Tibial artery (tissue), 4 donors: ENCODE measurements around the gene DHX8.

Experiments
- DNase-seq, 2 donors: peaks; one replicate each; pipeline ENCODE4 v3.0.0-alpha.2; 2019
- H3K27ac ChIP-seq, 2 donors: fragments of 200-600 bp; sonication (generic) in 1 of 2; 1 replicate in 1 of 2; 2 replicates in 1 of 2; pipeline ENCODE4 v1.5.1; 2018 to 2019; ENCODE audit warnings: mild to moderate bottlenecking in 1 of 2
- H3K27me3 ChIP-seq, 2 donors: fragments of 200-600 bp; sonication (generic) in 1 of 2; one replicate each; pipeline versions ENCODE4 v1.5.1 to v1.6.0; 2016 to 2019
- H3K36me3 ChIP-seq, 3 donors: fragments of 200-600 bp; sonication (generic) in 2 of 3; one replicate each; pipeline ENCODE4 v1.5.1; 2016 to 2019; ENCODE audit warnings: mild to moderate bottlenecking in 2 of 3
- H3K4me1 ChIP-seq, 4 donors: fragments of 200-600 bp; sonication (generic) in 2 of 4; 1 replicate in 3 of 4; 2 replicates in 1 of 4; pipeline ENCODE4 v1.5.1; 2016 to 2019
- H3K4me3 ChIP-seq, 2 donors: fragments of 200-600 bp; sonication (generic) in 1 of 2; 1 replicate in 1 of 2; 2 replicates in 1 of 2; pipeline ENCODE4 v1.5.1; 2018 to 2019; ENCODE audit warnings: mild to moderate bottlenecking in 2 of 2
- H3K9me3 ChIP-seq, 3 donors: fragments of 200-600 bp; sonication (generic) in 1 of 3; one replicate each; pipeline ENCODE4 v1.5.1; 2016 to 2019
- CTCF ChIP-seq, 2 experiments: fragments of 200-600 bp in 1 of 2; fragments of 450-650 bp in 1 of 2; IDR thresholded peaks; one replicate each; pipeline ENCODE4 v1.5.1; 2017 to 2019; ENCODE audit warnings: antibody characterized with exemption in 2 of 2, mild to moderate bottlenecking in 1 of 2, moderate library complexity in 1 of 2
- intact Hi-C: fragments of 100-400 bp; cut with DNase I; formaldehyde crosslinking; loops from one replicate; pipeline ENCODE4 v1.15.0; 2023; ENCODE audit warnings: low total_unique reads

DHX8 gene

GRCh38 chr17:43568506-43569082 is 84.8 kb downstream of the DHX8 start:
- H3K27me3 ChIP-seq = no peaks in the 10 kb centered on the region

DNA sequence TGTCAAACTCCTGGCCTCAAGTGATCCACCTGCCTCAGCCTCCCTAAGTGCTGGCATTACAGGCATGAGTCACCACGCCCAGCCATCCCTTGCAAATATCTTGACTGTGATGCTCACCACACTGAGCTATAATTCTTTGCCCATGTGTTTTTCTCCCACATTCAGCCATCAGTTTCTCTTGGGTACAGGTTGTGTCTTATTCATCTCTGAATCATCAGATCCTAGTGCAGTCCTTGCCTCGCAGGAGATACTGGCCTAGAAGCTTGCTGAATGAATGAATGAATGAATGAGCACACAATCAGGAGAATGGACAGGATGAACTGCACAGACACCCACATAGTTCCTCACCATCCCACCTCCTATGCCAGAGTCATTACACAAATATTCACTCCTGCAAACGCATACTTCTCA is 86.7 kb downstream of the DHX8 start:
- H3K27ac ChIP-seq = no peak overlapping the region
- intact Hi-C loops = no loop called here
- no peaks in the 10 kb centered on the region for H3K9me3 ChIP-seq
- no peaks in the 10 kb centered on the region for H3K27me3 ChIP-seq
- DNase-seq = no peak
- H3K36me3 ChIP-seq = no peaks in the 10 kb centered on the region
- no peaks in the 10 kb centered on the region for H3K4me1 ChIP-seq
- no peak overlapping the region for H3K4me3 ChIP-seq
- no peak for TF ChIP-seq CTCF (IDR thresholded peaks at IDR 0.05)

More at GRCh38 chr17:43568506-43569082, 84.8 kb downstream of the DHX8 start:
- no peaks in the 10 kb centered on the region for H3K36me3 ChIP-seq
- no peak for TF ChIP-seq CTCF (IDR thresholded peaks at IDR 0.05)
- H3K4me3 ChIP-seq = no peak overlapping the region
- no peaks in the 10 kb centered on the region for H3K9me3 ChIP-seq
- intact Hi-C loops = no loop called here
- DNase-seq = no peak
- H3K4me1 ChIP-seq = no peaks in the 10 kb centered on the region
- H3K27ac ChIP-seq = no peak overlapping the region

GRCh38 chr17:43572368-43572980 is 88.7 kb downstream of the DHX8 start:
- Histone ChIP-seq H3K36me3 (no peaks in the 10 kb centered on the region), H3K4me1 (peaks cover 0 to 4% (median 0%) of the 10 kb centered on the region in 4 donors), H3K9me3 (no peaks in the 10 kb centered on the region), H3K27ac (no peak overlapping the region), H3K27me3 (no peaks in the 10 kb centered on the region), H3K4me3 (no peak overlapping the region)
- intact Hi-C loops = no loop called here
- DNase-seq = no peak
- TF ChIP-seq CTCF (IDR thresholded peaks at IDR 0.05) = no peak

DNA sequence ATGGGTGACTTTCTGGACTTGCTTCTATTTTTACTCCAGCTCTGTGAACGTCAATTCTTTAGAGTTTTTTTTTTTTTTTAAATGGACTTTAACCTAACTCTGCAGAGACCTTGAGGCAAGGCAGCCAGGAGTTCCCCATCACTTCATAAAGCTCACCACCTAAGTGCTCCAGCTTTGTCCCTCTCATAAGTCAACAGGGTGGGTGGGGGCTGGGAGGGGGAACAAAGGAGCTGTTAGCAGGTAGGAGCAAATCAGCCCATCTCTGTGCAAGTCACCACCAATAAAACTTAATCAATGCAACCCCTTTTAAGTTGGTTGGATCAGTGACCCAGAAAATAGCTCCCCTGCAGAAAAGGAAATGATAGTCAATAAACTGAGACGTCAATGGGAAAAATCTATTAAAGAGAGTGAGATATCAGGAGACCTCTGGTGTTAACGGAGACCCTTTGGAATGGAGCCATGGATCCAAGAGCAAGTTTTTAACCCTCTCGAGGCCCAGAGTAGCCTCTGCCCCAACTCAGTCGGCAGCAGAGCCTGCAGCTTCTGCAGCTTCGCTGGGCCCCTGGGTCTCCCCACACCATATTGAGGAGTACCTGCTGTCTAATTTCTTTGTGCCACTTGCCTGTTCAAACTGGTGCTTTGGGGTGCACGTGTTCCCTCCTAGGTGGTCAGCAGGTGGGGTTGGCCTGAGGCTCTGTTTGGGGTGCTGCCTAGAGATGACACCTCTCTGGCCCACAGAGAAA is 90.0 kb downstream of the DHX8 start:
- no peaks in the 10 kb centered on the region for H3K36me3 ChIP-seq
- intact Hi-C loops = no loop called here
- no peak overlapping the region for H3K4me3 ChIP-seq
- peaks cover 0 to 16% (median 6%) of the 10 kb centered on the region in 4 donors for H3K4me1 ChIP-seq
- H3K9me3 ChIP-seq = no peaks in the 10 kb centered on the region
- no peak for TF ChIP-seq CTCF (IDR thresholded peaks at IDR 0.05)
- H3K27ac ChIP-seq = no peak overlapping the region
- no peak for DNase-seq
- H3K27me3 ChIP-seq = no peaks in the 10 kb centered on the region

- intact Hi-C loops = no loop called here
- H3K4me1 ChIP-seq = peaks cover 0 to 22% (median 11%) of the 10 kb centered on the region in 4 donors
- TF ChIP-seq CTCF (IDR thresholded peaks at IDR 0.05) = no peak
- no peak overlapping the region for H3K4me3 ChIP-seq
- DNase-seq = no peak
- no peaks in the 10 kb centered on the region for H3K36me3 ChIP-seq
- H3K27ac ChIP-seq = no peak overlapping the region
- no peaks in the 10 kb centered on the region for H3K27me3 ChIP-seq
- no peaks in the 10 kb centered on the region for H3K9me3 ChIP-seq
Measured at GRCh38 chr17:43574348-43574747, 90.6 kb downstream of the DHX8 start.
